Left cardiac atrium (tissue), 4 donors: Measurements from ENCODE around the gene SKI. TPM values are rescaled to one million over a fixed set of nuclear protein-coding genes. Genes with fewer than 3 reads are reported as not detected.

Experiments used
- ATAC-seq, 2 donors: fragments of 200-7000 bp; cut with Tn5 transposase; one replicate each; pipeline ENCODE4 v1.9.1; 2020; ENCODE audit warnings: mild to moderate bottlenecking in 2 of 2, moderate library complexity in 2 of 2
- DNase-seq: peaks from one replicate; pipeline ENCODE4 v3.0.0-alpha.2; 2020
- intact Hi-C, 2 donors: fragments of 100-400 bp; cut with DNase I; formaldehyde crosslinking; loops; one replicate each; pipeline versions ENCODE4 v1.14.1 to v1.15.1; 2022 to 2023
- long read RNA-seq: library from polyadenylated mRNA; unstranded; transcript quantifications from one replicate; pipeline ENCODE4 v2.0.0, GENCODE V29; 2021
- total RNA-seq, 2 donors: library from RNA; stranded (reverse); fragmentation: NEBNext Ultra II Directional; extraction: Animal tissue kit (Norgen Biotek cat#: 25700); gene quantifications; one replicate each; pipeline ENCODE4 v1.2.1, GENCODE V29; 2021
- donor health status: DM: no; HTN: yes; CAD: no.
- donor health status: DM: no; HTN: yes; CAD: no; lungs with severe emphysema.
- donor health status: DM: yes; HTN: yes; CAD: no.
- donor health status: Dilated cardiomyopathy.

SKI gene
- total RNA-seq, result 10 to 100 TPM; 47.1 to 66.9 TPM
- long read RNA-seq, partial matches to known transcripts, result 0 of 9 reads
- long read RNA-seq, other reads (novel, unspliced or antisense), result 9 of 9 reads

DNA sequence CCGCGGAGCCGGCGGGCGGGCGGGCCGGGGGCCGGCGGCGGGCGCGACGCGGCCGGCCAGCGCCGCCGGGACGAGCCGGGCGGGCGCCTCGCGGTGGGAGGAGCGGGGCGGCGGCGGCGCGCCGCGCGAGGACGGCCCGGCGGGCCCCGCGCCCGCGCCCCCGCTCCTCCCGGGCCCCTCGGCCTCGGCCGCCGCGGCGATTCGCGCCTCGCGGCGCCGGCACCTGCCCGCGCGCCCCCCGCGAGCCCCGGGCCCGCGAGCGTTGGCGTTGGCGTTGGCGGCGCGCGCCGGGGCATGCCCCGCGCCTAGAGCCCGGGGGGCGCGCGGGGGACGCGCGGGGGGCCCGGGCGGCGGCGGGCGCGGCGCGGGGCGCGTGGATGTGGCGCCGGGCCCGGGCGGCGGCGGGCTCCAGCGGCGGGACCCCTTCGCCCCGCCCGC lies at the start of gene SKI:
TSS of gene SKI (plus strand) at position 163 of the 438 bp plus-strand sequence. CDS start 448 bp downstream, outside the sequence.
- intact Hi-C loops, result no loop called here
- ATAC-seq (no peak), DNase-seq (no peak)

DNA sequence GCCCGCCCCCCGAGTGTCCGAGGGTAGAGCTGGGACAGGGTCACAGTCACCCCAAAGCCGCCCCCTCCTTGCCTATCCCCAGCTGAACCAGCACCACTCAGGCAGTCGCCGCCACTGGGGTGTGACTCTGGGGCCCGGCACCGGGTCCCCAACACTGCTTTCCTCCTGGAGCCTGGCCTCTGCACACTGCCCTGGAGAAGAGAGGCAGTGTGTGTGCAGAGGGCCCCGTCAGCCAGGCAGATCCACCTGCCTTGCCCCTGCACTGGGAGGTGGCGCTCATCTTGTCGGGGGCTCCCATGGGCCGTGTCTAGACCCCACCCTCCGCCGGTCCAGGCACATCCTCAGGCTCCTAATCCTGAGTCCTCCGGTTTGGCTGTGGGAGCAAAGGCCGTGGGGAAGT lies 49.2 kb upstream of the SKI start:
- intact Hi-C loops, result no loop called here
- DNase-seq (no peak), ATAC-seq (no peak)

DNA sequence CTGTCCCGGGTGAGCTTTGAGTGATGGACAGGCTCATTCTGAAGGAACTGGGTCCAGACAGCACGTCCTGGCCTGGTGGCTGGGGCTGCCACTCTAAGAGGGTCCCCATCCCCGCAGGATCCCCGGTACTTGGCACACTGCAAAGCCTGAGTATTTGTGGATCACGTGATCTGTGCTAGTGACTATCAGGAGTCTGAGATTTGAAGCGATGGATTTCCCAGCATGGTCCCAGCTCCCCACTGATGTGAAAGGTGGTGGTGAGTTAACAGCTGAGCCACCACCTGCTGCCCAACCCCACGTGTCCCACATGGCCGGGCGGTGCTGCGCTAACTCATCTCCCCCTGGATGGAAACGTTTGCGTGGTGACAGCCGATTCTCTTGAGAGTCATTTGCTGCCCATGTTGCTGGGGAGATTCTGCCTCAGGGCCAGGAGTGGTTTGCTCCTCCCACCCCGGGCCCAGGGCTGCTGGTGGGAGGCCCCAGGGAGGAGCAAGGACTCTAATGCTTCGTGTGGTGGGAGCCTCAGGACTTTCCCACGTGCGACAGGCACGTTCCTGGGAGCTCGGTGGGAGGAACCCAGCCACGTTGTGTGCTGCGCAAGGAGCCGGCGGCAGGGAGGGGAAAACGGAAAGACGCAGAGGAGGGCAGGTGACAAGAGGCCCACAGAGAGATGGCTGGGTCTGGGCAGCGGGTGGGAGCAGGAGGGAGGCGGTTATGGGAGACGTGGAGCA lies 48.7 kb upstream of the SKI start:
- DNase-seq (no peak), ATAC-seq (no peak)
- intact Hi-C loops, result no loop called here

DNA sequence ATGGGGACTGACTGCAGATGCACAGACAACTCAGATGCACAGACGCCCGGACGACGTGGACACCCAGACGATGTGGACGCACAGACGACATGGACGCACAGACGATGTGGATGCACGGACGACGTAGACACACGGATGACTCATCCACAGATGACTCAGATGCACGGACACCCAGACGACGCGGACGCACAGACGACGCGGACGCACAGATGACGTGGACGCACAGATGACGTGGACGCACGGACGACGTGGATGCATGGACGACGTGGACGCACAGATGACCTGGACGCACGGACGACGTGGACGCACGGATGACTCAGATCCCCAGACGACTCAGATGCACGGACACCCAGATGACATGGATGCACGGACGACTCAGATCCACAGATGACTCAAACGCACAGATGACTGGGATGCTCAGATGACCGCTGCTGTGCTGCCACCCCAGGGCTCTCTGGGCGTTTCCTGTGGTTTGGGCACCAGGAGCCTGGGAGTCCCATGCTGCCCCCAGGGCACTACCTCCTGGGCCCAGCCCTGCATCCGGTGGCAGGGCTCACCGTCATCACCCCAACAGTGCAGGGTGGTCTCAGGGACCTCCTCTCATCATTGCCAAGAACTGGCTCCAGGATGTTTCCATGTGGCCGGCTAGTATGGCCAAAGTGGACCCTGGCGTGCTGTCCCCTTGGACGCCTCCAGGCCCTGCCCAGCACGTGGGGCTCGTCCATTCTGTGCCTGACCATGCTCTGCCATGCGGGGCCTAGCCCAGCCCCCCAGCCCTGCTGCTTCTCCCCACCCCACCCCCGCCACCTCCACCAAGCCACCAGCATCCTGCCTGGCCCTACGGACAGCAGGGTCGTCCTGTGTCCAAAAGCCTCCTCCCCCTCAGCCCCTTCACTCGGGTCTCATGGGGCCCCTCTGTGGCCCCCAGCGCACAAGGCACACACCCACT lies 47.5 kb upstream of the SKI start:
- no peak for ATAC-seq
- DNase-seq, result no peak
- intact Hi-C loops, result no loop called here

DNA sequence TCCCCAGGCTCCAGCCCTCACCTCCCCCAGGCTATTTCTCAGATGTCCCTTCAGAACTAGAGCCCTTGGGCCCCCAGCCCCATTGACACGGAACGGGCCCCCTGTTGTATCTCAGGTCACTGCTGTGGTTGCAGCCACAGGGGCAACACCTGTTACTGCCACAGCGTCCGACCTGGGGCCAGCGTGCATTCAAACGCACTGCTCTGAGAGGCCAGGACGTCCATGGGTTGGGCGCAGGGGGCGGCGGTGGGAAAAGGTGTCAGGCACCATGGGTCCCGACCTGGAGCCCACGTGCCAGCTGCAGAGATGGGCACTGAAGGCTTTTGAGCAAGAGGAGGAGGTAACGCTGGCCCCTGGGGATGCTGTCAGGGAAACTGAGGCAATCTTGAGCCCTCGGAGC lies 46.8 kb upstream of the SKI start:
- intact Hi-C loops, result no loop called here
- DNase-seq (no peak), ATAC-seq (no peak)

DNA sequence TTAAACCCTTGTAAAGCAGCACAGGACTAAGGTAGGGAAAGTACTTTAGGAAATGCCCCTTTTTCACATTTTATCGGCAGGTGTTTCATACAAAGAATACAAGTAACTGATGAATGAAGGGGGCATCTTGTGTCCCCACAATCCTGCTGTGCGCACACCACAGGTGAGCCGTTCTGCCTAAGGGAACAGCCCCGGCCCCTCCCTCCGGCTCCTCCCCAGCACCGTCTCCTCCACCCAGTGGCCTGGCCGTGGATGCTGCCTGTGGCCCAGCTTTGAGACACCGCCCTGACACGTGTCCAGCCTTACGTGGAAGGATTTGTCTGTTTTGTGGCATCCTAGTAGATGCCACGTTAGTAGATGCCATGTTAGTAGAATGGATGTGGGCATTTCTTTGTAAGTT lies 46.4 kb upstream of the SKI start:
- intact Hi-C loops, result no loop called here
- DNase-seq (no peak), ATAC-seq (no peak)

DNA sequence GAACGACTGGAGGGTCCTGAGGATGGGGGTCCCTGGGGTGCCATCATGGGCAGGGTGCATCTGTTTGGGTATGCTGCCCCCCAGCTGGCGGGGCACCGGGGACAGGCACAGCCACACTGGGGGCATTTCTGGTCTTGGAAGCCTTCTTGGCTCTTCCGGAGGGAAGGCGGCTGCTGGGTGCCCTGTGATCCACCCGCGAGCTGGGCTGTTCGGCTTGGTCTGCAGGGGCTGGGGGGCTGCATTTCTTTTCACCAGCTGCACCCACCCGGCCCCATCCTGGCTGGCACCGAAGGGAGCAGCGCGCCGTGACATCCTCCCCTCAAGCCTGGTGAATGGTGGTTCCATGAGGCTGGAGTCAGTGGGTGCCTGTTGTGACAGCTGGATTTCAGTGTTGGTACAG lies 45.7 kb upstream of the SKI start:
- ATAC-seq, result no peak
- intact Hi-C loops, result no loop called here
- DNase-seq, result no peak

DNA sequence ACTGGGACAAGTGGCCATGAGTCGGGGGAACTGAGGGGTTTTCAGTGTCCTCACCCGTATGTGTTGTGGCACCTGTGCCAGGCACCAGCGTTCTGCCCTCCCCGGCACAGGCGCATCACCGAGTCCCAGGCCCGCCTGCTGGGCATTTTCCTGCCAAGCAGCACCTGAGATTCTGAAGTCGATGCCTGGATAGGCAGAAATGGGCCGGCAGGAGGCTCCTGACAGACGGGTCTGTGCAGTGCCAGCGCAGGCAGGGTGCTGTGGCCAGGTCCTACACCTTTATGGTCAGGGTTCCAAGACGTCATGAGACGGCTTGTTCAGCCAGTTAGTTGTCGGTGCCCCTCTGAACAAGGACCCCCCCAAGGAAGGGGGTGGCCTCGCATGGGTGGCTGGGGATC lies 44.2 kb upstream of the SKI start:
- intact Hi-C loops, result no loop called here
- DNase-seq (no peak), ATAC-seq (no peak)

DNA sequence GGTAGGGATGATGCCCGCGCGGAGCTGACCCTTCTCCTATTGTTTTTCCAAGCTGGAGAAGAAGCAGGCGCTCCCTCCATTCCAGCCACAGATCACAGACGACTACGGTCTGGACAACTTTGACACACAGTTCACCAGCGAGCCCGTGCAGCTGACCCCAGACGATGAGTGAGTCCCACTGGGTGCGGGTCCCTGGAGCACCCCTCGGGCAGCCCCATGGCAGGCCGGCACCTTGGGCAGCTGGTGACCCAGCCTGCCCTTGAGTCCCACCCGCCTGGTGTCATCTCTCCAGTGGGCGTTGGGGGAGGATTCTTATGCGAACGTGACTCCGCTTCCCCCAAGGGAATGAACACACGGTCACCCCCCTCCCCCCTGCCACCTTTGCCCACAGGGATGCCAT lies 43.6 kb upstream of the SKI start:
- no peak for DNase-seq

DNA sequence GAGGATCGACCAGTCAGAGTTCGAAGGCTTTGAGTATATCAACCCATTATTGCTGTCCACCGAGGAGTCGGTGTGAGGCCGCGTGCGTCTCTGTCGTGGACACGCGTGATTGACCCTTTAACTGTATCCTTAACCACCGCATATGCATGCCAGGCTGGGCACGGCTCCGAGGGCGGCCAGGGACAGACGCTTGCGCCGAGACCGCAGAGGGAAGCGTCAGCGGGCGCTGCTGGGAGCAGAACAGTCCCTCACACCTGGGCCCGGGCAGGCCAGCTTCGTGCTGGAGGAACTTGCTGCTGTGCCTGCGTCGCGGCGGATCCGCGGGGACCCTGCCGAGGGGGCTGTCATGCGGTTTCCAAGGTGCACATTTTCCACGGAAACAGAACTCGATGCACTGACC lies 43.2 kb upstream of the SKI start:
- ATAC-seq, result no peak
- intact Hi-C loops, result no loop called here
- DNase-seq, result no peak

More for the DNA sequence above, 43.6 kb upstream of the SKI start:
- intact Hi-C loops, result no loop called here
- no peak for ATAC-seq

DNA sequence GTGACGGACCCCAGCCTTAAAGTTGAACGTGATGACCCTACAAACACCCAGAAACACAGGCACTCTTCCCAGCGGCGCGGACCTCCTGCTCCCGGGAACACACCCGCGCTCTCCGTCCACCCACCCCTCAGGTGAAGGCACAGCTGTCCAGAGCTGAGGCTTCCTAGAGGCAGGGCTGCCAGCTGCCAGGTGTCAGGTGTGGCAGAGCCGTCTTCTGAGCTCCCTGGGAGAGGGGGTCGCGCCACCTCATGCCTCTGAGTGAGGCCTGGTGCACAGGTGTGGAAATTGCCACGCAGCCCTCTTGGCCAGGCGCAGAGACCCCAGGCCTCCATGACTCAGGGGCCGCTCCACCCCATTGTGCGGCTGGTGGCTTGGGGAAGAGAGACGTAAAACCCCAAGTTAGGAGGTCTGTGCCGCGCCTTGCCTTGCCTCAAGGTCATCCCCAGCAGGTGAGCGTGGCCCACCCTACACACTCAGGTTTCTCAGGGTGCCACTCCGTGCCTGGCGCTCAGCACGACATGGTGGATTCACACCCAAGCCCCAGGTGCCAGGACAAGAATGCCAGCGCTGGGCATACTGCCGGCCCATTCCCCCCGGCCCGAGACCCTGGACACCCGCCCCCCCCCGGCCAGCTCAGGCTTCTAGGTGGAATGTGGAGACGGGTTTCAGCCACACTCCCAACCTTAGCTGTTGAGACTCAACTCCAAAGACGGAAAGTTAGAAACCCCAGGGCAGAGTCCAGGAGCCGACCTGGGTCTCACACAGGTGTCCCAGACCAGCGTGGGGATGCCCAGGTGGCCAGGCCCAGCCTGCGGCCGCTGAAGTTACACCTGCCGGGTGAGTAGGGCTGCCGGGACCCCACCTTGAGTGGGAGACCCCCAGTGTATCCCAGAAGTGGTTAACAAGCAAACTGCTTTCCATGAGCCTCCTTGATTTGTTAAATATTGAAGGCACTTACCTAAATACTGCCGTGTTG lies 42.0 kb upstream of the SKI start:
- intact Hi-C loops, result no loop called here
- DNase-seq, result no peak
- ATAC-seq, result no peak

DNA sequence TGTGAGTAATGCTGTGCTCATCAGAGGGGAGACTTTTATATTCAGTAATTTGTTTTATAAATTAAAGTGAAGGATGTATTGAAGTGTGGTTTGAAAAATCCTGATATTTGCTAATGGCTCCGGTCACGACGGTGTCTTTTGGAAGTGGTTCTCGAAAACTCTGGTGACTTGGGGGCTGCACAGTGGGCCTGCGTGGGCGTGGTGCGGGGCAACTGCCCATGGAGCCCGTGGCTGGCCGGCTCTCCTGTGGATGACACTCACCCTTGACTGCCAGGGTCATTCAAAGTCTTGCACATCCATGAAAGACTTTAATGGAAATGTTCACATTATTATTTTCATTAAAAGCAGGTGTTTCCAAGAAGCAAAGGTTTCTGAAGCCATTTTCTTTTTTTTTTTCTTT lies 41.2 kb upstream of the SKI start:
- ATAC-seq (no peak), DNase-seq (no peak)
- intact Hi-C loops, result no loop called here

DNA sequence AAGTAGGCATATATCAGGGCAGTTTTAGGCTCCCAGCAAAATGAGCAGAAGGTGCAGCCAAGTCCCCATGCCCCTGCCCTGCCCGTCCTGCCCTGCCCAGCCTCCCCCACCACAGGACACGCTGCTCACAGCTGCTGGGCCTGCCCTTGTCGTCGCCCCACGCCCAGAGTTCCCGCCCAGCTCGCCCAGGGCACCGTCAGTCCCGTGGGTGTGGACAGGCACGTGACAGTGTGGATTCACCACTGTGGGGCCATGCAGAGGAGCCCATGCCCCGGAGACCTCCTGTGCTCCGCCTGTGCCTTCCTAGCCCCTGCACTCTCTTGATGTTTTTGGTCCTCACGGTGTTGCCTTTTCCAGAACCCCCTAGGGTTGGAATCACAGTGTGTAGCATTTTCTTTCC lies 40.5 kb upstream of the SKI start:
- intact Hi-C loops, result no loop called here
- no peak for ATAC-seq

DNA sequence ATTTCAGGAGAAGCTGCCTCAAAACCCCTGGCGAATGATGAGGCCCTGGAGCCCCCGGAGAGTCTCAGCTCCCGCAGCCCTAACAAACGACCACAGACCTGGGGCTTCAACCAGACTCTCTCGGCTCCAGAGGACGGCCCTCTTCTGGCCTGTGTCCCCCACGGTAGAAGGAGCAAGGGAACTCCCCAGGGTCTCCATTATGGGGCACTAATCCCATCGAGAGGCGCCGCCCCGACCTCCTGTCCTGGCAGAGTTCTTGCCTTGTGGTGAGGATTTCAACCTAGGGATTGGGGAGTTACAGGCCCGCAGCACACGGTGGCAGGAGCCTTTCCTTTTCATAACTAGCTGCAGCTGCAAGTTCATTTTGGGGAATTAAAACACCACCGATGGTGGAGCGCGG lies 39.8 kb upstream of the SKI start:
- ATAC-seq (no peak), DNase-seq (no peak)
- intact Hi-C loops, result no loop called here

More for the DNA sequence above, 40.5 kb upstream of the SKI start:
- no peak for DNase-seq

DNA sequence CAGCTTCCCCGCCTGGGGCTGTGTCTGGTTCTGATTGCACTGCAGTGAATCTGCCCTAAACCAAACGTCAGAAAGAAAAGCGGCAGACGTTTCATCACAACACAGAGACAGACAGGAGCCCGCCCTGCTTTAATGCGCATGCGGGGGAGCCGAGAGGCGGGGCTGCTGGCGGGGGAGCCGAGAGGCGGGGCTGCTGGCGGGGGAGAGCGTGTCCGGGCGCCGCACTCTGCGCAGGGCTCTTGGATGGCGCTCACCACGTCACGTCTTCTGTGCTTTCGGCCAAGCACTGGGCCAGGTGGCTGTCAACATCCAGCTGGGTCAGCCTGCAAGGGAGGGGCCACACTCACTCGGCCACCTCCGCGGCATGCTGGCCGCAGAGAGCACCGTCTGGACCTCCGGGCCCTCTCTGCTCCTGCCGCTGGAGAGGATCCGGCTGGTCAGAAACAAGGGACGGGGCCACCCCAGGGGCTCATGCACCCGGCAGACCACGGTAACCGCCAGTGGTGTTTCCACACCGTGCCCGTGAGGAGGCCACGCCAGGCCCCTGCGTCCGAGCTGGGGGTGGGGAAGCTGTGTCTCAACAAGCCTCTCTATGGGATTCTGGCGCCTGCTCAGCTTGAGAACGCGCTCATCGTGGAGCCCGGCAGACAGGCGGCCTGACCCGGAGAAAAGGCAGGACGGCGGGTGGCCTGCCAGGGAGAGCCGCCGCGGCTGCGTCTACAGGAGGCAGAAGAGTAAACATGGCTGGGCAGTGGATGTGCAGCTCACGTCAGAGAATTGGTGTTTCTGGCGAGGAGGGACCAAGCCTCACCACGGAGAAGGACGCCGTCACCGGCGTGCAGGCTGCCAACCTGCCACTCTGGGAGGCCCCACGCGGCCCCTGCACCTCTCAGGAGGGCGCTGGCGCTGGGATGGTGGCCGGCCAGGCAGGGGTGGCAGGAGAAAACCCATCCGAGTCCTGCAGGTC lies 38.4 kb upstream of the SKI start:
- intact Hi-C loops, result loop anchor here in 1 of 2 donors (10.0 kb wide), 1 partner anchor 125 kb away; no protein-coding TSS in a partner anchor
- peak; percentile 89 for DNase-seq
- peak; percentile 91 to 92 for ATAC-seq

DNA sequence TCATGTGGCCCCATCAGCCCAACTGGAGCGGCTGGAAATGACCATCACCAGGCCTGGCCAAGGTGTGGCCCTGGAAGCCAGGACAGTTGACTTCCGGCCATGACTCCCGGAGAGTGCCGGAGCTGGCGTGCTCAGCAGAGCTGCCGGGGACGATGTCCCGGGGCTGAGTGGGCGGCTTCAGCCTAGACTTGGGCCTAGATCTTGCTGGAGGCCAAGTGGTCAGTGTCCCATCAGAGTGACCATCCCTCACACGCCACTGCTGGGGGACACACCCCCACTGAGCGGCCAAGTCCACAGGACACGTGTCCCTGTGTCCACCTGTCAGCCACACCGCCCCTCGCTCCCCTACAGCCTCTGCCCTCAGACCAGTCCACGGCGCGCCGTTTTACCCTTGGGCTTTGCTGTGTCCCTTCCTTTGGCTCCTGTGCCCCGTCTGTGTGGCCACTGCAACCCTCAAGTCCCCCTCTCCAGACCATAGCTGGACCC lies 37.6 kb upstream of the SKI start:
- DNase-seq, result no peak
- intact Hi-C loops, result loop anchor here in 1 of 2 donors (10.0 kb wide), 1 partner anchor 124 kb away; no protein-coding TSS in a partner anchor
- peak in 1 of 2 donors; percentile 1 for ATAC-seq
